HG03135 (cell line): ENCODE results near the gene GAGE12J.
"Not testable (repeated sequence)": the region's sequence is repeated elsewhere in the genome, so short reads cannot be mapped to it uniquely, and the experiment has no call there.

Experiments used
- ATAC-seq: cut with Tn5 transposase; IDR thresholded peaks from one replicate; pipeline ENCODE4 v1.9.1; 2021; ENCODE audit warnings: mild to moderate bottlenecking, moderate library complexity; ENCODE audit not compliant: unreplicated experiment

The GAGE12J gene

DNA sequence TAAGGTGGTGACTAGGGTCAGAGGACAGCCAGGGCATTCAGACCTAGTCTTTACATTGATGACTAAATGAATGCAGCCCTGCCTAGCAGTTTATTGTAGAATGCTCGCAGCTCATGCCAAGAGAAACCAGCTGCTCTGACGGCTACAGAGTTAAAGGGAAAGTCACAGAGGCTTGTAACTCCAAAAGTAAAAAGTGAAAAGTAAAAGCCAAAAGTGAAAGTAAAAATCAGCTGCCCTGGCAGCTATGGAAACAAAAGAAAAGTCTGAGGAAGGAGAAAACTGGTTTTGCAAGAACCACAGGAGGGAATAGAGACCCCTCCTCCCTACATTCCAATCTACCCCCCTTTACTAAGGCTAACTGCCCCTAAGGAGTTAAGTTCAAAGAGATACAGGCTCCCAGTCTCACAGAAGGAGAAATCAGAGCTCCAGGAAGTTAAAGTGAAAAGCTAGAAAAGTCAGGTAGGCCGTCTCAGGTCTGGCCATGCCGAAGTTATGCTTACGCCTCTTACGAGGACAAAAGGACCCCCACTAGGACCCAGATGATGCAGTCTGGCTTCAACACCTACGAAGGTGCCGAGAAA, 12.3 kb upstream of the GAGE12J start:
- no peak for ATAC-seq

DNA sequence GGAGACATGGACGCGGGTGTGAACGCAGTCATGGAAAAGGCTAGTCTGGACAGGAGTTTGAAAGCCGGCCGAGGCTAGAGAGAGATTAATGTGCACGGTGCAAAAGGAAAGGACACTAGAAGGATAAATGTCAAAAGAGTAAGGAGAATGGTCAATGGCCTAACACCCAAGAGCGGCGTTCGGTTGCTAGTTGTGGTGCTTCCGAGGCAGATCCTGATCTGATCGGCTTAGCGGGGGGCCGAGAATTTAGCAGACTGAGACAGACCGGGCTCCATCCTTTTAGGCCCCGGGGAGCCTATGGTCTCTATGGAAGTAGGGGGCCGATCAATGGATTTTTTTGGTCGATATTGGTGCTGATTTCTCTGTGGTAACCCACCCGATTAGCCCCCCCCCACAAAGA, 11.5 kb upstream of the GAGE12J start:
- ATAC-seq, result no peak

DNA sequence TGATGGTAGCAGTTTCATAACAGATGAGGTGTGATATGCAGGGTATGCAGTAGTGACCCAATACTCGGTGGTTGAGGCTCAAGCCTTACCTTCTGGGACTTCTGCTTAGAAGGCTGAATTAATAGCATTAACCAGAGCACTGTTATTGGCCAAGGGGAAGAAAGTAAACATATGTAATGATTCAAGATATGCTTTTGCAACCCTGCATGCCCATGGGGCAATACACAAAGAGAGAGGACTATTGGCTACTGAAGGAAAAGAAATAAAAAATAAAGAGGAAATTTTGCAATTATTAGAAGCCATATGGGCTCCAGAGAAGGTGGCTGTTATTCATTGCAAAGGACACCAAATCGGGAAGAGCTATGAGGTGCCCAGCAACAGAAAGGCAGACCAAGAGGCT, 9.7 kb upstream of the GAGE12J start:
- ATAC-seq, result no peak

- no peak for ATAC-seq
These were observed 5.8 kb upstream of the GAGE12J start for GRCh38 chrX:49316085-49316484.

- not testable (repeated sequence) for ATAC-seq
These were observed 429 bp downstream of the GAGE12J start for GRCh38 chrX:49322266-49322665.

DNA sequence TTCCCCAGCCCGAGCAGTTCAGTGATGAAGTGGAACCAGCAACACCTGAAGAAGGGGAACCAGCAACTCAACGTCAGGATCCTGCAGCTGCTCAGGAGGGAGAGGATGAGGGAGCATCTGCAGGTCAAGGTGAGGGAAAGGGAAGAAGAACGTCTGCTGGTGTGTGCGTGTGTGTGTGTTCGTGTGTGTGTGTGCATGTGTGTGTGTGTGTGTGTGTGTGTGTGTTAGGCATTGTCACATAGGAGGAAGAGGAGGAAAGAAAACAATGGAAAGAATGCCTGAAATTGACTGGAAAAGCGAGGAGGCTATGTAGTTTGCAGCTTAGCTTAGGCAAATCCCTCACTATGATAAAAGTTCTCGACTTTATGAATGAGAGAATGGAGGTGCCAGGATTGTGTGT, 1.9 kb downstream of the GAGE12J start:
- not testable (repeated sequence) for ATAC-seq

DNA sequence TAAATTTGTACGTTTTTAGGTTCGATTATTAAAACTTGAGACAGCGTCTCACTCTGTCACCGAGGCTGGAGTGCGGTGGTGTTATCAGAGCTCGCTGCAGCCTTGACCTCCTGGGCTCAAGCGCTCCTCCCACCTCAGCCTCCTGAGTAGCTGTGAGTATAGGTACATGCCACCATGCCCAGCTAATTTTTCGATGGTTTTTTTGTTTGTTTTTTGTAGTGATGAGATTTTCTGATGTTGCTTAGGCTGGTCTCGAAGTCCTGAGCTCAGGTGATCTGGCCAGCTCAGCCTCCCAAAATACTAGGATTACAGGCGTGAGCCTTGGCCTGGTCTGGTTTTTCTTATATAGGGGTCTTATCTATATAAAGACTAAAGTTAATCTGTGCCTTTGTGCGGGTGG, 8.6 kb downstream of the GAGE12J start:
- ATAC-seq, result not testable (repeated sequence)

GRCh38 chrX:49331282-49331681, 9.4 kb downstream of the GAGE12J start, which contains the start of gene GAGE13:
GAGE13 (plus strand) TSS chrX:49331582; CDS start chrX:49332738, 1,156 bp downstream.
- ATAC-seq, result not testable (repeated sequence)

DNA sequence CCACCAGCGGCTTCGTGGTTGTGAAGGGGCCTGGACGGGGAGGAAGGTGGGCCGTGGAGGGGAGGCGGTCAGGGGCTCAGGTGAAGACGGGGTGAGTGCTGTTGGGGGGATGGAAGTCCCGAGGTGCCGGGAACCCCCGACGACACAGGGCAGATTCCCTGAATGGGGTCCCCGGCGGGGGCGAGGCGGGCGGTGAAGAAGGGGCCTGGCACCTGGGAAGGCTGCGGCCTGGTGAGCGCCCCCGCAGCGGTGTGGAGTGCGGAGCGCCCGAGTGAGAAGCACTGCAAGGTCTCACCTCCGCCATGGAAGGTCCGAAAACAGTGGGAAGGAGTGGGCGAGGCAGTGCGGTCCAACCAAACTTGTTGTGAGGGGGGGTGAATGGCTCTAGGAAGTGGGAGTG, 10.0 kb downstream of the GAGE12J start:
- not testable (repeated sequence) for ATAC-seq

DNA sequence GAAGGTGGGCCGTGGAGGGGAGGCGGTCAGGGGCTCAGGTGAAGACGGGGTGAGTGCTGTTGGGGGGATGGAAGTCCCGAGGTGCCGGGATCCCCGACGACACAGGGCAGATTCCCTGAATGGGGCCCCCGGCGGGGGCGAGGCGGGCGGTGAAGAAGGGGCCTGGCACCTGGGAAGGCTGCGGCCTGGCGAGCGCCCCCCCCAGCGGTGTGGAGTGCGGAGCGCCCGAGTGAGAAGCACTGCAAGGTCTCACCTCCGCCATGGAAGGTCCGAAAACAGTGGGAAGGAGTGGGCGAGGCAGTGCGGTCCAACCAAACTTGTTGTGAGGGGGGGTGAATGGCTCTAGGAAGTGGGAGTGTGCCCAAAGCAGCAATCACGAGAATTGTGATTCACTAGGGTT, 19.6 kb downstream of the GAGE12J start:
- not testable (repeated sequence) for ATAC-seq

DNA sequence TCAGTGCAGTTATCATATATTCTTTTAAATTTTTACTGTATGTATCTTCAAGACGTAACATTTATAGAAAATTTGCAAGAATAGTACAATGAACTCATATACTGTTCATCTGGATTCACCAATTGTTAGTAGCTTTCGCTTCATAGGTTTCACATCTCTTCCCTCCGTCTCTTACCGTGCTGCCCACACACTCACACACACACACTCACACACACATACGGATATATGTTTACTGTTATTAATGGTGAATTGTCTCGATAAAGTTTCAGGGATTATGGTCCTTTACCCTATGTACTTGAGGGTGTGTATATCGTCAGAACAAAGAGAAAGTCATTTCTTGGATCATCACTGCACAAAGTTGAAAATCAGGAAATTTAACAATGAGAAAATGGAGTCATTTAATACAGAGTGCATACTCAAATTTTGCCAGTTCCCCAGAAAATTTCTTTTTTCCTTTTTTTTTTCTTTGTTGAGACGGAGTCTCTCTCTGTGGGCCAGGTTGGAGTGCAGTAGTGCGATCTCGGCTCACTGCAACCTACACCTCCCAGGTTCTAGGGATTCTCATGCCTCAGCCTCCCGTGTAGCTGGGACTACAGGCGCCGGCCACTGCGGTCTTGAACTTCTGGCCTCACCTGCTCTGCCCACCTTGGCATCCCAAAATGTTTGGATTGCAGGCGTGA, 22.8 kb downstream of the GAGE12J start:
- ATAC-seq, result not testable (repeated sequence)

- ATAC-seq, result not testable (repeated sequence)
These were observed 23.6 kb downstream of the GAGE12J start for GRCh38 chrX:49345402-49345801.

- ATAC-seq, result not testable (repeated sequence)
These were observed 24.3 kb downstream of the GAGE12J start for GRCh38 chrX:49346150-49346549.
